Measurements from ENCODE around the gene ADK.

DNA sequence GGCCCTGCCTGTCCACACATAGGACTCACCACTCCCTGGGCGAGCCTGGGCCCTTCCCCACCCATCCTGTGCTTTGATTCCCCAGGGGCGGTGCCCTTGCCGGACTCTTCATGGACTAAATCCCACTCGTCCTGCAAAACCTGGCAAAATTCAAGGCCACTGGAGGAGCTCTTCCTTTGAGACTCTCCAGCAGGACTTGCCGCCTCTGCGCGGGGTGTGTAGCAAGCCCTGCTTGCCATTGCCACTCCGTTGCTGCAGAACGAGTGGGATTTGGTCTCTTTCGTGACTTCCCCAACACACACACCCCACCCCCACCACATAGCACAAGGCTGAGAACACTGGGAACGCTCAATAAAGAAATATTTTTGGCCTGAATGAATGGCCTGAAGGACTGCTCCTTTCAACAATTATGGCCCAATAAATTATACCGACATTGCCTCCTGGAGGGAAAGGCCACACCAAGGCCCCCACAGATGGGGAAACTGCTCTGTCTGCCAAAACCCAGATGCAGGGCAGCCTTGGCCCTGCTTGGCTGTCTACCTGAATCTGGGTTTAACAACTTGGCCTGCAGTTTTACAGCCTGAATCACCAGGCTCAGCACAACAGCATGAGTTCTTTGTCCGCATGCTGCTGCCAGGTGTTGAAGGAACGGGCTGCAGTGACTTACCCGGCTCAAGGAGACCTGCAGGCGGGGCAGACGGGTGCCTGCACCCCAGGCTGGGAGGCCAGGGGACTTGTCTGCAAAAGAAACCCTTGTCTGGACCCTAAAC is 602.6 kb downstream of the ADK start:
- TF ChIP-seq, protein P1, sequence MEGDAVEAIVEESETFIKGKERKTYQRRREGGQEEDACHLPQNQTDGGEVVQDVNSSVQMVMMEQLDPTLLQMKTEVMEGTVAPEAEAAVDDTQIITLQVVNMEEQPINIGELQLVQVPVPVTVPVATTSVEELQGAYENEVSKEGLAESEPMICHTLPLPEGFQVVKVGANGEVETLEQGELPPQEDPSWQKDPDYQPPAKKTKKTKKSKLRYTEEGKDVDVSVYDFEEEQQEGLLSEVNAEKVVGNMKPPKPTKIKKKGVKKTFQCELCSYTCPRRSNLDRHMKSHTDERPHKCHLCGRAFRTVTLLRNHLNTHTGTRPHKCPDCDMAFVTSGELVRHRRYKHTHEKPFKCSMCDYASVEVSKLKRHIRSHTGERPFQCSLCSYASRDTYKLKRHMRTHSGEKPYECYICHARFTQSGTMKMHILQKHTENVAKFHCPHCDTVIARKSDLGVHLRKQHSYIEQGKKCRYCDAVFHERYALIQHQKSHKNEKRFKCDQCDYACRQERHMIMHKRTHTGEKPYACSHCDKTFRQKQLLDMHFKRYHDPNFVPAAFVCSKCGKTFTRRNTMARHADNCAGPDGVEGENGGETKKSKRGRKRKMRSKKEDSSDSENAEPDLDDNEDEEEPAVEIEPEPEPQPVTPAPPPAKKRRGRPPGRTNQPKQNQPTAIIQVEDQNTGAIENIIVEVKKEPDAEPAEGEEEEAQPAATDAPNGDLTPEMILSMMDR (IDR thresholded peaks at IDR 0.05) = no peak
- TF ChIP-seq POLR2A (IDR thresholded peaks at IDR 0.05) = no peak

Data from breast epithelium (tissue), 3 donors.